GM12865 (cell line): ENCODE measurements around the gene BCAR3.

Experiments used
- DNase-seq: peaks from one replicate; pipeline ENCODE4 v3.0.0; 2010; ENCODE audit warnings: low read depth
- H3K4me3 ChIP-seq: 2 replicates; pipeline ENCODE4 v1.5.1; 2011; ENCODE audit warnings: mild to moderate bottlenecking, low read depth, low read length, control low read depth
- CTCF ChIP-seq: IDR thresholded peaks from 2 replicates; pipeline ENCODE4 v1.5.1; 2011; ENCODE audit warnings: low read length, control low read depth, low read depth, inconsistent platforms; ENCODE audit not compliant: insufficient read depth; ENCODE audit errors: missing control alignments

Gene BCAR3

GRCh38 chr1:93648656-93649055, 33.0 kb downstream of the BCAR3 start:
- no peak for DNase-seq
- H3K4me3 ChIP-seq = no peak overlapping the region
- no peak for TF ChIP-seq CTCF

- H3K4me3 ChIP-seq = no peak overlapping the region
- DNase-seq = no peak
- no peak for TF ChIP-seq CTCF
These were observed 40.1 kb downstream of the BCAR3 start for GRCh38 chr1:93641527-93641926.

GRCh38 chr1:93640656-93641440, 40.8 kb downstream of the BCAR3 start:
- no peak for DNase-seq
- H3K4me3 ChIP-seq = no peak overlapping the region
- no peak for TF ChIP-seq CTCF

GRCh38 chr1:93638981-93639380, 42.7 kb downstream of the BCAR3 start:
- no peak overlapping the region for H3K4me3 ChIP-seq
- no peak for TF ChIP-seq CTCF
- DNase-seq = no peak

GRCh38 chr1:93638307-93638847, 43.3 kb downstream of the BCAR3 start:
- DNase-seq = no peak
- no peak for TF ChIP-seq CTCF
- H3K4me3 ChIP-seq = no peak overlapping the region

- DNase-seq = no peak
- no peak overlapping the region for H3K4me3 ChIP-seq
- TF ChIP-seq CTCF = no peak
These were observed 44.9 kb downstream of the BCAR3 start for GRCh38 chr1:93636712-93637111.
